ENCODE measurements around the gene THAP2.

THAP2 gene

DNA sequence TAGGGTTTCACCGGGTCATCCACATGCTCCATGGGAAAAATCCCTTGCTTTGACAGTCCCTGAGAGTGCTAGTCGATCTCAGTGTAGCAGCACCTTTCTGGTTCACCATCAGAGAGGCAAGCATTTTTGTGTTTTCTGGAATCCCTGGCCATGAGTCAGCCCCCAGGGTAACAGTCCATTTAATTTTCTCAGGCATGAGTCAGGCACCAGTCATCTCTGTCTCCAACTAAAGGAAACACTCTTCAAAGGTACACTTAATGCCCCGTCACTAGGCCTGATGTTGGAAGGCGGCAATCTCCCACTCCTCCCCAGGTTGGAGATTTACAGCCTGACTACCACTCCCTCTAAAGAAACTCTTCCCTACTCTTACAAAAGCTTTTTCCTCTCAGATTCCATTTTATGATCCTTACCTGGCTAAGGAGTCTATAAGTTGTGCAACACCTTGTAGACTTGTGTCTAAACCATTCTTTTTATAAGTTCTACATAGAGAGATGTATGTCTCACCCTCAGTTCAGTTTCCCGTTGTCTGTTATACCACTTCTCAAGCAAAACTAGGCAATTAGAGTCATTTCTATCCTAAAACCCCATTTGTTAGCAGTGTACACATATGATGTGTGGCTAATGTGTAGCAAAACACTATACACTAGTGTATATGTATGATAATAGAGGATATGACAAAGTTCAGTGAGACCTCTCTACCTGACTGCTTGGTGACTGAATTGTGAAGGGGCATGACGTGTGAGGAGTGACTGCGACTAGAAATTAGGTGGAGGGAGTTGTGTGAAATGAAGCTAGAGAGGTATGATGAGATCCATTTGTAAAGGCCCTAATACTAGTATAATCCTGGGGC is 46.4 kb downstream of the THAP2 start:
- DNase-seq = no peak

GRCh38 chr12:71718611-71719010 is 54.5 kb downstream of the THAP2 start:
- DNase-seq = no peak

DNA sequence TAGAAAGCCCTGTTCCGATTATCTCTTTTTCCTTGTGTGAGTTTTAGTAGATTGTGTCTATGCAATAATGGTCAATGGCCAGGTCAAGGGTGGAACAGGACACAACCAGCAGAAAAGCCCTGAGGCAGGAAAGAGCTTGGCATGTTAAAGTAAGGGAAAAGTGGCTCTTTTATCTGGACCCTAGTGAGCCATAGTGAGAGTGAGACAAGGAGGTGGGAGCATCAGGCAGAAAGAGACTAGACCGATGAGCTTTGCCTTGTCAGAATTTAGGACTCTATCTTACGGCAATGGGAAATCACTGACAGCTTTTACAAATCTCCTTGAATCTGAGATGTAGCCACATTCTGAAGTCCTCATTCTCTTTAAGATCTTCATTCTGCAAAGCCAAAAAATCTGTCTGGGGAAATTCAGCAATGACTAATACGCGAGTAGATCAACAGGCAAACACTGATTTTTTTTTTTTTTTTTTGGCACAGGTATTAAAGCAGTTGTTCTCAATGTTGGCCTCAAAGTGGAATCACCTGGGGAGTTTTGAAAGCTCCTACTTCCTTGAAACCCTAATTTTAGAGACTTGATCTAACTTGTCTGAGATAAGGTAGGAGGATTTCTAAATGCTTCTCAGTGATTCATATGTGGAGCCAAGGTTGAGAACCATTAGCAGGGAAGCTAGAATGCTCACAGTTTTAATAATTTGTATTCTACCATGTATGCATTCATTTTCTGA is 55.7 kb downstream of the THAP2 start:
- no peak for DNase-seq

GRCh38 chr12:71721783-71722505 is 57.8 kb downstream of the THAP2 start:
- no peak for DNase-seq

GRCh38 chr12:71725011-71725410 is 60.9 kb downstream of the THAP2 start:
- no peak for DNase-seq

GRCh38 chr12:71726548-71726947 is 62.4 kb downstream of the THAP2 start:
- DNase-seq = no peak

GRCh38 chr12:71727958-71728357 is 63.9 kb downstream of the THAP2 start:
- peak; percentile 10 for DNase-seq
